HG03565 (cell line): ENCODE results near the gene NXPE4.

ENCODE experiments used
- ATAC-seq: cut with Tn5 transposase; IDR thresholded peaks from one replicate; pipeline ENCODE4 v1.9.1; 2021; ENCODE audit warnings: mild to moderate bottlenecking, moderate library complexity; ENCODE audit not compliant: unreplicated experiment

Gene NXPE4

DNA sequence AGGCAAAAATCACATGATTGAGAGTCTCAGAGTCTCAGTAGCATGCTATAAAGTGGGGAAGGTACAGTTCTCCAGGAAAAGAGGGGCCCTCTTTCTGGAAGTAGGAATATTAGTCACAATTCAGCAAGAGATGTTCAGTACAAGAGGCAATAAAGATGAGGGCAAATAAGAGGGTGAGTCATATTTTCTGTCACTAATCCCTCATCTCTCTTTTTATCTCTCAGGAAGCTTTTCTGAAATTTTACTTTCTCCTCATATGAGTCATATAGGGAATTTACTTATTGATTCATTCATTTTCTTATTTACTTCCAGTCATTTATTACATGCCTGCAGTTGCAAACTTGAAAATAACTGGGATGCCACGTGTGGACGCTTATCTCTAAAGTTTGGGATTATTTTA, 32.5 kb downstream of the NXPE4 start:
- ATAC-seq = no peak

DNA sequence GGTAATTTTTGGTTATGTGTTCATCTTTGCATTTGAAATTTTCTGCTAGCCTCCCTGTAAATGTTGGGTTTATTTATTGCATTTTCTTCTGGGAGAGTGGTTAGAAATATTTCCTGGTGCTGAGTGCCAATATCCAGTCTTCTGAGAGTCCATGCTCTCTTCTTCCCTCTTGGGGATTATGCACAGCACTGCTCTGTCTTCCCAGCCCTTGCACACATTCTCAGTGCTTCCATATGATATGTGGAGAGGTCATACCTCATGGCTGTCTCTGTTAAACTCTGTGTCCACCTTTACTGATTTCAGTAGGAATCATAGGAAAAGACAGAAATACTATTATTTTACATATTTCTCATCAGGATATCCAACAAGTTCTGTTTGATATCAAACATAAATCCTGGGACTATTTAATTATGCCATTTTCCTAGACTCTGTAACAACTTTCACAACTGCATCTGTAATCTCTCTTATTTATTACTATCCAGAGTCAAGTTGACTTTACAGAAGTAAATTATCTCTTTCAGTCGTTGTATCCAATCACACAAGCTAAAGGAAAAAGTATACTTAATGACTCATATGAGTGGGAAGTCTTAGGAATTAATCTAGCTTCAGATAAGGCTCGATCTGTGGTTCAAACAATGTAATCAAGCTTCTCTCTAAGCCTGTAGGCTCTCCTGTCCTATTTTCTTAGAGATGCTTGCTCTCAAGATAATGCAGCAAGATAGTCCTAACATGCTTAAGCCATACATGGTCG, 33.2 kb downstream of the NXPE4 start:
- no peak for ATAC-seq

DNA sequence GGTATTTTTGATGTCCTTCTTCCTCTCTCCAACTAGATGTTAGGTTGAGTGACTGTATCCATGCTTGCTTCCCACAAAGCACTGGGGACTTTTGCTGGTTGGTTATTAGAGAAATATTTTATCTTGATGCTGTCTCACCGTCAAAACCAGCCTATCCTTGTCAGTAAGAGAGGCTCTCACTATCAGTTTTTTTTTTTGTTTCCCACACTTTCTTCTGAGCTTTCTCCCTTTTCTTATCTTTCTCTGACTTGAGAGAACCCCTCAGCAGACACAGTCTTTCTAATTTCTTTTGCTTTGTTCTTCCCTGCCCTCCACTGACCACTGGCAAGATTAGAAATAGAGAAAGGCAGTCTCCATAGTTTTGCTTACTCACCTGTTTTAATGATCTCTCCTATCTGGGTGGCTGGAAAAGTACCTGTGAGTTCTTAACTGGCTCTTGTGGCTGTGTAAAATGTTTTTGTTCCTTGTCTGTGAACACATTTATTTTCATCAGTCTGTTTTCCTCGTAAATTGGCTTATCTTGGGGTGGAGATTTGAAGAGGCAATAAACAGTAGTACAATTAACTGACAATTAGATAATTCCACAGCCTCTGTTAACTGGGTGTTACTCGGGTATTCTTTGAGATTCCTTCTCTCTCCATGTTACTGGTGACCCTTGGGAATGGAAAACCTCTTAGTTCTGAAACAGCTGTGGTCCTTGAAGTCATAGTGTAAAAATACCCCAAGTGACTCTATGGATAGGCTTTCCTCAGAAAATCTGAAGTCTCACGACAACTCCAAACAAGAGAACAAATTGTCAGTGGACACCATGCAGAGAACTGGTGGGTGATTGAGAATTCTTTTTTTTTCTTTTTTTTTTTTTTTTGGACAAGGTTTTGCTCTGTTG, 35.9 kb downstream of the NXPE4 start, which contains the start of gene NXPE1:
TSS of gene NXPE1 (minus strand) at position 457 of the 886 bp plus-strand sequence. CDS start 8,680 bp downstream, outside the sequence.
- ATAC-seq = no peak

GRCh38 chr11:114556135-114556534, 39.5 kb downstream of the NXPE4 start:
- ATAC-seq = no peak

- ATAC-seq = no peak
These were observed 41.9 kb downstream of the NXPE4 start for GRCh38 chr11:114553642-114554041.

- no peak for ATAC-seq
These were observed 44.5 kb downstream of the NXPE4 start for GRCh38 chr11:114551060-114551459.

DNA sequence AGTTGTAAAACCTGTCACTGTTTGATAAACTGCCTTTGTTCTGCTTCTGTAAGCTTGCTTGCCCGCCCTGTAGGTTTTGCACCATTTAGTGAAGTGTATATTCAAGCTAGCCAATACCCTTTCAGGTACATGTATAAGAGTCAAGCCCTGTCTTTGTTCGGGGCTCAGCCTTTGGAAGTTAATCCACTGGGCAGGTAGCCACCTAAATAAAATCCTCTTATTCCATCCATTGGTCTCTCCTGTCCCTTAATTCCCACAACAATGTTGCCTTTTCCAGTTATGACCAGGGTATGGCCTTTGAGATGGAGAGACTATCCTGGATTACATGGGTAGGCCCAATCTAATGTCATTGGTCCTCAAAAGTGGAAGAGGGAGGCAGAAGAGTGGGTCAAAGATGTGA, 69.9 kb downstream of the NXPE4 start:
- ATAC-seq = no peak

- no peak for ATAC-seq
These were observed 71.5 kb downstream of the NXPE4 start for GRCh38 chr11:114524122-114524521.

GRCh38 chr11:114522818-114523217, 72.8 kb downstream of the NXPE4 start:
- ATAC-seq = no peak
